Measurements from ENCODE around the gene LTBP3.

Gene LTBP3

DNA sequence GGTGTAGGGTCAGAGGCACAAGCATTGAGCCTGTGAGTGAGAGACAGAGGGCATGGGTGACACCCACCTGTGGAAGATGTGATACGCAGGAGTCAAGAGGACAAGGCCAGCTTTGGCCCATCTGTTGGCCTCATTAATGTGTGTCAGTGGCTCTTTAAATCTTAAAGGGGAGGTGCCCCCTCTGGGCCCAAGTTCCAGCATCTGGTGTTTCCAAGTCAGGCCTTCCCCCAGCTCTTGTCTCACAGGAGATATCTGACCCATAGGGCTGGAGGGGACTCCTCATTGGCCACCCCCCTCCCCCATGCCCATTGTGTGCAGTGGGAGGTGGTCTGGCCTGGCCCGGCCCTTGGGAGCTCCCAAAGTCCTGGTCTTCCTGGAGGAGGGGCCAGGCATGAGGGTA is 28.5 kb upstream of the LTBP3 start:
- Histone ChIP-seq H2BK15ac (replicated peaks; ENCODE audit: low read depth) (no peak overlapping the region), H3K23ac (ENCODE audit: low read length) (no peak overlapping the region), H4K5ac (ENCODE audit: low read length) (no peak overlapping the region), H2BK120ac (ENCODE audit: low read depth, low read length) (no peak overlapping the region), H3K79me2 (ENCODE audit: control insufficient read depth, insufficient read depth, low read length) (no peaks in the 10 kb centered on the region), H3K4me1 (ENCODE audit: control insufficient read depth, low read depth, low read length) (no peaks in the 10 kb centered on the region), H3K4ac (ENCODE audit: low read depth, low read length) (no peak overlapping the region), H3K36me3 (ENCODE audit: control insufficient read depth, insufficient read depth, low read length) (no peaks in the 10 kb centered on the region), H3K27me3 (ENCODE audit: insufficient read depth, low read length, poor library complexity) (peaks cover 2% of the 10 kb centered on the region), H3K18ac (ENCODE audit: low read length) (no peak overlapping the region), H4K8ac (ENCODE audit: low read depth, low read length) (no peak overlapping the region), H3K9ac (ENCODE audit: low read length) (no peak overlapping the region), H3K79me1 (ENCODE audit: low read length) (no peaks in the 10 kb centered on the region), H3K56ac (ENCODE audit: low read length) (peak overlapping the region; percentile 31), H3K4me3 (ENCODE audit: low read length) (no peak overlapping the region), H3K27ac (ENCODE audit: low read depth, low read length) (no peak overlapping the region), H2BK5ac (ENCODE audit: low read length) (no peak overlapping the region), H3K4me2 (ENCODE audit: low read length) (no peak overlapping the region), H2AK5ac (ENCODE audit: low read length) (no peak overlapping the region)
- WGBS (ENCODE audit: extremely low coverage, insufficient coverage, low lambda C conversion rate), result no CpG with 5 or more reads among the region's 2 CpGs
- DNase-seq, result peak; percentile 68

DNA sequence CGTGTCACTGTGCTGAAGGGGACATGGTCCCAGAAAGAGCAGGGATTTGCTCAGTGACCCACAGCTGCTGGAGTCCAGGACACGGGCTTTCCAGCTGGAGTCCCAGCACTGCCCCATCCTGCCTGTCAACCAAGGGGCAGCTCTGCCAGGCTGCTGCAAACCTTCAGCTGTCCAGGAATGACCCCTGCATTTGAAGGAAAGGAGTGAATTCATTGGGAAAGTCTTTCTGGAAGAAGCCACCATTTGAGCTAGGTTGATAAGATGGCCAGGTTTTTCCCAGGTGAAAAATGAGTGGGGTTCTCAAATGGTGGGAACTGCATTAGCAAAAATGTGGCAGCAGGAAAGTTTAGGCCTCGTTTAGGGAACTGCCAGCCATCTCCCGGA is 28.1 kb upstream of the LTBP3 start:
- no peak overlapping the region for H3K4me2 ChIP-seq (ENCODE audit: low read length)
- peaks cover 2% of the 10 kb centered on the region for H3K27me3 ChIP-seq (ENCODE audit: insufficient read depth, low read length, poor library complexity)
- H3K4ac ChIP-seq (ENCODE audit: low read depth, low read length), result no peak overlapping the region

DNA sequence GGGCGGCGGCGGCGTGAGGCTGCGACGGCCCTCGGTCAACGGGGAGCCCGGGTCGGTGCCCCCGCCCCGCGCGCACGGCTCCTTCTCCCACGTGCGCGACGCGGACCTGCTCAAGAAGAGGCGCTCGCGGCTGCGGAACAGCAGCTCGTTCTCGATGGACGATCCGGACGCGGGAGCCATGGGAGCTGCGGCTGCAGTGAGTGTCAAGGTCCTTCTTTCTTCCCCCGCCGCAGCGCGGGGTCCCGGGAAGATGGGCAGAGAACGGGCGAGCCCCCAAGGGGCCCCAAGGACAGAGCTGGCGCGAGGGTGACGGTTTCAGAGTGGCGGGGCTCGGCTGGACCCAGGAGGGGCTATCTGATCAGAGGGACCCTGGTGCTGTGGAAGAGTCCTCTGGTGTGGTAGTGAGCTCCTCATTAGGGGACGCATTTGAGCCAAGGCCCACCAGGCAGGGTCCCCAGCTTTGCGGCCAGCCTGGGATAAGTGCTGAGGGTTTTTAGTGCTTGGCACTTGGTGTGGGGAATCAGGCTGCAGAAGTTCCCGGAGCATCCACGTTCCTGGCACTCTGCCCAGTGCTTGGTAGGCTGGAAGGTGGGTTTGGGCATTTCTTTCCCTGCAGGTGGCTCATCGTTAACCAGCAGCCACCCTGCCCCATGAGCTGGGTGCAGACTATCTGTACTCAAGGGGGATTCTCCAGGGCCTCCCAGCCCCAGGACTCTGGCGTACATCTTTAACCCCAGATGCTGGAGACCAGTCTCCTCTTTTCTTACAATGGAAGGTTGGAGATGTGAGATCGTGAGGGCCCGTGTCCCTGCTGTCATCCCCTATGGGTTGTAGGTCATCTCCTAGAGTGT is 27.5 kb upstream of the LTBP3 start:
- Histone ChIP-seq H3K56ac (ENCODE audit: low read length) (no peak overlapping the region), H2BK120ac (ENCODE audit: low read depth, low read length) (no peak overlapping the region), H3K4ac (ENCODE audit: low read depth, low read length) (no peak overlapping the region), H4K5ac (ENCODE audit: low read length) (no peak overlapping the region), H3K79me2 (ENCODE audit: control insufficient read depth, insufficient read depth, low read length) (no peaks in the 10 kb centered on the region), H3K27me3 (ENCODE audit: insufficient read depth, low read length, poor library complexity) (peaks cover 2% of the 10 kb centered on the region), H3K4me3 (ENCODE audit: low read length) (no peak overlapping the region), H3K23ac (ENCODE audit: low read length) (no peak overlapping the region), H3K4me2 (ENCODE audit: low read length) (no peak overlapping the region), H4K8ac (ENCODE audit: low read depth, low read length) (no peak overlapping the region), H2BK5ac (ENCODE audit: low read length) (no peak overlapping the region), H2AK5ac (ENCODE audit: low read length) (no peak overlapping the region), H3K9ac (ENCODE audit: low read length) (no peak overlapping the region), H2BK15ac (replicated peaks; ENCODE audit: low read depth) (no peak overlapping the region), H3K18ac (ENCODE audit: low read length) (no peak overlapping the region), H3K36me3 (ENCODE audit: control insufficient read depth, insufficient read depth, low read length) (no peaks in the 10 kb centered on the region), H3K27ac (ENCODE audit: low read depth, low read length) (no peak overlapping the region), H3K79me1 (ENCODE audit: low read length) (no peaks in the 10 kb centered on the region), H3K4me1 (ENCODE audit: control insufficient read depth, low read depth, low read length) (no peaks in the 10 kb centered on the region)
- no peak for DNase-seq
- no CpG with 5 or more reads among the region's 51 CpGs for WGBS (ENCODE audit: extremely low coverage, insufficient coverage, low lambda C conversion rate)

More for the DNA sequence above, 28.1 kb upstream of the LTBP3 start:
- peak overlapping the region; percentile 31 for H3K56ac ChIP-seq (ENCODE audit: low read length)
- no peak overlapping the region for H3K18ac ChIP-seq (ENCODE audit: low read length)
- no peak overlapping the region for H2BK5ac ChIP-seq (ENCODE audit: low read length)
- no peak overlapping the region for H3K4me3 ChIP-seq (ENCODE audit: low read length)
- H2BK120ac ChIP-seq (ENCODE audit: low read depth, low read length), result no peak overlapping the region
- no peaks in the 10 kb centered on the region for H3K79me1 ChIP-seq (ENCODE audit: low read length)
- H3K27ac ChIP-seq (ENCODE audit: low read depth, low read length), result no peak overlapping the region
- no peak overlapping the region for H2AK5ac ChIP-seq (ENCODE audit: low read length)
- no peaks in the 10 kb centered on the region for H3K36me3 ChIP-seq (ENCODE audit: control insufficient read depth, insufficient read depth, low read length)
- no peak overlapping the region for H4K5ac ChIP-seq (ENCODE audit: low read length)
- no peak overlapping the region for H4K8ac ChIP-seq (ENCODE audit: low read depth, low read length)
- no peak overlapping the region for H3K23ac ChIP-seq (ENCODE audit: low read length)
- no peaks in the 10 kb centered on the region for H3K4me1 ChIP-seq (ENCODE audit: control insufficient read depth, low read depth, low read length)
- H2BK15ac ChIP-seq (replicated peaks; ENCODE audit: low read depth), result no peak overlapping the region
- no CpG with 5 or more reads among the region's 4 CpGs for WGBS (ENCODE audit: extremely low coverage, insufficient coverage, low lambda C conversion rate)
- H3K9ac ChIP-seq (ENCODE audit: low read length), result no peak overlapping the region
- H3K79me2 ChIP-seq (ENCODE audit: control insufficient read depth, insufficient read depth, low read length), result no peaks in the 10 kb centered on the region
- no peak for DNase-seq

DNA sequence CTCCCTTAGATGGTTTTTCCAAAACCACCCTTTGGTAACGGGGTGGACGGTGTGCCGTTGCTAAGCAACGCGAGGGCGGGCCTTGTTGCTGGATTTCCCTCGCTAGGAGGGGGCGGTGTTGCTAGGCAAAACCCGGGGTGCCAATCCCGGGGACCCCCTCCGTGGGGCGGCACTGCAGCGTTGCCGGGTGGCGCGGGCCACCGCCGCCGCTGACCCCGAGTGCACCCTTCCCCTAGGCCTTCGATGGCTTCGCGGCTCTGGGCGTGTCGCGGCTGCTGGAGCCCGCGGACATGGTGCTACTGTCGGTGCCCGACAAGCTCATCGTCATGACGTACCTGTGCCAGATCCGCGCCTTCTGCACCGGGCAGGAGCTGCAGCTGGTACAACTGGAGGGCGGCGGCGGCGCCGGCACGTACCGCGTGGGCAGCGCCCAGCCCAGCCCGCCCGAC is 26.6 kb upstream of the LTBP3 start:
- Histone ChIP-seq H4K8ac (ENCODE audit: low read depth, low read length) (no peak overlapping the region), H3K79me2 (ENCODE audit: control insufficient read depth, insufficient read depth, low read length) (no peaks in the 10 kb centered on the region), H3K18ac (ENCODE audit: low read length) (no peak overlapping the region), H2BK120ac (ENCODE audit: low read depth, low read length) (no peak overlapping the region), H4K5ac (ENCODE audit: low read length) (no peak overlapping the region), H3K23ac (ENCODE audit: low read length) (no peak overlapping the region), H3K36me3 (ENCODE audit: control insufficient read depth, insufficient read depth, low read length) (no peaks in the 10 kb centered on the region), H2AK5ac (ENCODE audit: low read length) (no peak overlapping the region), H3K56ac (ENCODE audit: low read length) (no peak overlapping the region), H3K4me3 (ENCODE audit: low read length) (no peak overlapping the region), H3K79me1 (ENCODE audit: low read length) (no peaks in the 10 kb centered on the region), H2BK15ac (replicated peaks; ENCODE audit: low read depth) (no peak overlapping the region), H3K4me2 (ENCODE audit: low read length) (no peak overlapping the region), H3K4ac (ENCODE audit: low read depth, low read length) (no peak overlapping the region), H3K9ac (ENCODE audit: low read length) (no peak overlapping the region), H3K27me3 (ENCODE audit: insufficient read depth, low read length, poor library complexity) (peaks cover 2% of the 10 kb centered on the region), H2BK5ac (ENCODE audit: low read length) (no peak overlapping the region), H3K4me1 (ENCODE audit: control insufficient read depth, low read depth, low read length) (no peaks in the 10 kb centered on the region), H3K27ac (ENCODE audit: low read depth, low read length) (no peak overlapping the region)
- WGBS (ENCODE audit: extremely low coverage, insufficient coverage, low lambda C conversion rate), result no CpG with 5 or more reads among the region's 46 CpGs
- DNase-seq, result no peak

DNA sequence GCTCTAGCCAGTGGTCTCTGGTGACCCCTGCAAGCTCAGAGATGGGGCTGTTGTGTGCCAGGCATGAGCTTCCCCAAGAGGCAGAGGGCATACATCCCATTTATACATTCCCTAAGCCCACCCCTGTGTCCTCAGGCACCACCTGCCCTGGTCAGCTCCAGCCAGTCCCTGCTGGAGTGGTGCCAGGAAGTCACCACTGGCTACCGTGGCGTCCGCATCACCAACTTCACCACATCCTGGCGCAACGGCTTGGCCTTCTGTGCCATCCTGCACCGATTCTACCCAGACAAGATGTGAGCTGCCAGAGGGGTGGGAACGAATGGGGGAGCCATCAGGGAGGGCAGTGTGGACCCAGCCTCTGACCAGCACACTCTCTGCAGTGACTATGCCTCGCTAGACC is 25.9 kb upstream of the LTBP3 start:
- Histone ChIP-seq H2BK5ac (ENCODE audit: low read length) (no peak overlapping the region), H3K4ac (ENCODE audit: low read depth, low read length) (no peak overlapping the region), H3K23ac (ENCODE audit: low read length) (no peak overlapping the region), H3K36me3 (ENCODE audit: control insufficient read depth, insufficient read depth, low read length) (no peaks in the 10 kb centered on the region), H4K5ac (ENCODE audit: low read length) (no peak overlapping the region), H3K27me3 (ENCODE audit: insufficient read depth, low read length, poor library complexity) (peaks cover 2% of the 10 kb centered on the region), H4K8ac (ENCODE audit: low read depth, low read length) (no peak overlapping the region), H3K56ac (ENCODE audit: low read length) (no peak overlapping the region), H3K79me1 (ENCODE audit: low read length) (no peaks in the 10 kb centered on the region), H3K79me2 (ENCODE audit: control insufficient read depth, insufficient read depth, low read length) (no peaks in the 10 kb centered on the region), H3K18ac (ENCODE audit: low read length) (no peak overlapping the region), H3K4me1 (ENCODE audit: control insufficient read depth, low read depth, low read length) (no peaks in the 10 kb centered on the region), H2AK5ac (ENCODE audit: low read length) (no peak overlapping the region), H3K4me3 (ENCODE audit: low read length) (no peak overlapping the region), H3K9ac (ENCODE audit: low read length) (no peak overlapping the region), H2BK120ac (ENCODE audit: low read depth, low read length) (no peak overlapping the region), H2BK15ac (replicated peaks; ENCODE audit: low read depth) (no peak overlapping the region), H3K27ac (ENCODE audit: low read depth, low read length) (no peak overlapping the region), H3K4me2 (ENCODE audit: low read length) (no peak overlapping the region)
- WGBS (ENCODE audit: extremely low coverage, insufficient coverage, low lambda C conversion rate), result no CpG with 5 or more reads among the region's 8 CpGs
- DNase-seq, result no peak

DNA sequence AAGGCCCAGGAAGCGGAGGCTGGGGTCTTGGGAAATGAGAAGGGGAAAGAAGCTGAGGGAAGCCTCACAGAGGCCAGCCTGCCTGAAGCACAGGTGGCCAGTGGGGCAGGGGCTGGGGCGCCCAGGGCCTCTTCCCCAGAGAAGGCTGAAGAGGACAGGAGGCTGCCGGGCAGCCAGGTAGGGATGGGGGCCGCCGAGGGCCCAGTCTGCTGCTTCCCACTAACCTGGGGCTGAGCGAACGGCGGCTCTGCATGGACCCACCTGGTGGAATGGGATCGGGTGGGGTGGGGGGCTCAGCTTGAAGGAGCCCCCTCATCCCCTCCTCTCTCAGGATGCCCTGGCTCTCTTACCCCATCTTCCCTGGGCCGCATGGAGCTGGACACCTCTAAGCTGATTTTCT is 25.4 kb upstream of the LTBP3 start:
- no peak overlapping the region for H3K9ac ChIP-seq (ENCODE audit: low read length)
- H3K27ac ChIP-seq (ENCODE audit: low read depth, low read length), result no peak overlapping the region
- H3K79me1 ChIP-seq (ENCODE audit: low read length), result no peaks in the 10 kb centered on the region
- no peaks in the 10 kb centered on the region for H3K4me1 ChIP-seq (ENCODE audit: control insufficient read depth, low read depth, low read length)
- H4K5ac ChIP-seq (ENCODE audit: low read length), result no peak overlapping the region
- no peak overlapping the region for H3K4ac ChIP-seq (ENCODE audit: low read depth, low read length)
- no peaks in the 10 kb centered on the region for H3K79me2 ChIP-seq (ENCODE audit: control insufficient read depth, insufficient read depth, low read length)
- H3K4me3 ChIP-seq (ENCODE audit: low read length), result no peak overlapping the region
- H4K8ac ChIP-seq (ENCODE audit: low read depth, low read length), result no peak overlapping the region
- no peak overlapping the region for H2BK5ac ChIP-seq (ENCODE audit: low read length)
- H3K4me2 ChIP-seq (ENCODE audit: low read length), result no peak overlapping the region
- no peak overlapping the region for H3K23ac ChIP-seq (ENCODE audit: low read length)
- no peak overlapping the region for H2BK15ac ChIP-seq (replicated peaks; ENCODE audit: low read depth)
- DNase-seq, result no peak
- H3K27me3 ChIP-seq (ENCODE audit: insufficient read depth, low read length, poor library complexity), result peaks cover 2% of the 10 kb centered on the region
- H3K18ac ChIP-seq (ENCODE audit: low read length), result no peak overlapping the region
- H3K36me3 ChIP-seq (ENCODE audit: control insufficient read depth, insufficient read depth, low read length), result no peaks in the 10 kb centered on the region
- no peak overlapping the region for H2BK120ac ChIP-seq (ENCODE audit: low read depth, low read length)
- no CpG with 5 or more reads among the region's 10 CpGs for WGBS (ENCODE audit: extremely low coverage, insufficient coverage, low lambda C conversion rate)
- no peak overlapping the region for H2AK5ac ChIP-seq (ENCODE audit: low read length)
- H3K56ac ChIP-seq (ENCODE audit: low read length), result no peak overlapping the region

All from mesendoderm (in vitro differentiated cells).